GM18520 (cell line): Measurements from ENCODE around the gene AEBP2.
"Not testable (repeated sequence)": the region's sequence is repeated elsewhere in the genome, so short reads cannot be mapped to it uniquely, and the experiment has no call there.

Experiments
- ATAC-seq: cut with Tn5 transposase; IDR thresholded peaks from one replicate; pipeline ENCODE4 v1.9.1; 2021; ENCODE audit not compliant: unreplicated experiment

Gene AEBP2

DNA sequence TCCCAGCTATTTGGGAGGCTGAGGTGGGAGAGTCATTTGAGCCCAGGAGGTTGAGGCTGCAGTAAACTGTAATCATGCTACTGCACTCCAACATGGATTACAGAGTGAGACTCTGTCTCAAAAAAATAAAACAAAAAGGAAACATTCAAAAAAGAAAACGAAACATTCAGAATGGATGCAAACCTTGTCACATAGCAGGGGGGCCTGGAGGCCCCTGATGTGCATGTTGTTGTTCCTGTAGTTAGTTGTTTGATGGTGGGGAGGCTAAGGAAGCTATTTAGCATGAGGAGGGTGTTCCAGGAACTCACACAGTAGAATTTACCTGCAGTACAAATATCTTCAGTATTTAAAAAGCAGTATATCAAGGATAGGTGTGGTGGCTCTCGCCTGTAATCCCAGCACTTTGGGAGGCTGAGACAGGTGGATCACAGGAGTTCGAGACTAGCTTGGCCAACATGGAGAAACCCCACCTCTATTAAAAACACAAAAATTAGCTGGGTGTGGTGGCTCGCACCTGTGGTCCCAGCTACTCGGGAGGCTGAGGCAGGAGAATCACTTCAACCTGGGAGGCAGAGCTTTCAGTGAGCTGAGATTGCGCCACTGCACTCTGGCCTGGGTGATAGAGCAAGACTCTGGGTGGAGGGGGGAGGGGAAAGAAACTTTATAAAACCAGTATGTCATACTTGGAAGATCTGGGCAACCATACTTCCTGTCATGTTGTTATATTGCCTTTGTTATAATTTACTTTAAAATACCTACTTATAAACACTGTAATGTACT is 17.6 kb upstream of the AEBP2 start:
- no peak for ATAC-seq

DNA sequence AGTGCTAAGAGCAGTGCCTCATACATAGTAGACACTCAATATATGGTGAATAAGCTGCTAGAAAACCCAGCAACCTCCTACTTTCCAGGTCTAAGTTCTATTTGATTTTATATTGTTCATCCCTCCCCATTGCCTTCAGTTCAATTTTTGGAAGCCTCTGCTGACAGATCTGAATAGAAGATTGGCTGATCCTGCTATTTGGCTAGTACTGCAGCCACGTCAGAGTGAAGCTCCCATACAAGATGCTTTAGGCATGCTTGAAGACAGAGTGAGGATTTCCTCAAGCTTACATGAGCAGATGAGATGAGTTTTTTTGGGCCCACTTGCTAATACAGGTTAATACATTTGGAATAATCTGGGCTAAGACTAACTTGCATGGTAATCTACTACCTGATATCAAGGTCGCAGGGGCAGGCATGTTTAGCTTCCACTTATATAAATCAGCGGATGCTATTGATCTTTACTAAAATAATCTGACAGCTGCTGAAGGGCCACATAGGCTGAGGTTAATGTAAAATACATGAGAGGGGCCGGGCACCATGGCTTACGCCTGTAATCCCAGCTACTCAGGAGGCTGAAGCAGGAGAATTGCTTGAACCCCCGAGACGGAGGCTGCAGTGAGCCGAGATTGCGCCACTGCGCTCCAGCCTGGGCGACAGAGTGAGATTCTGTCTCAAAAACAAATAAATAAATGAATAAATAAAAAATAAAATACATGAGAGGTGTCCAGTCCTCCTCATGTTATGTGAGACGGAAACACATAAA is 15.9 kb upstream of the AEBP2 start:
- no peak for ATAC-seq

DNA sequence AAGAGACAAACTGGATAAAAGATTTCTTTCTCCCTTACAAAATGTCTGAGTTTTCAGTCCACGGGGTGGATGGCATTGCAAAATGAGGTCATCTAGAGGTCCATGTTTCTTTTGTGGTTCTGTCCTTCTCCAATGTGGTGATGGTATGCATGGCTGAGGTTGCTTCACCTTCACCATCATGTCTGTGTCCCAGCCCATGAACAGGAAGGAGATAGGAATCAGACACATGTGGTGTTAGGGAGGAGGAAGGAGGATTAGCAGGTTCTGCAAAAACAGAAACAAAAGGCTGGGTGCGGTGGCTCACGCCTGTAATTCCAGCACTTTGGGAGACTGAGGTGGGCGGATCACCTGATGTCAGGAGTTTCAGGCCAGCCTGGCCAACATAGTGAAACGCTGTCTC is 11.0 kb upstream of the AEBP2 start:
- no peak for ATAC-seq

DNA sequence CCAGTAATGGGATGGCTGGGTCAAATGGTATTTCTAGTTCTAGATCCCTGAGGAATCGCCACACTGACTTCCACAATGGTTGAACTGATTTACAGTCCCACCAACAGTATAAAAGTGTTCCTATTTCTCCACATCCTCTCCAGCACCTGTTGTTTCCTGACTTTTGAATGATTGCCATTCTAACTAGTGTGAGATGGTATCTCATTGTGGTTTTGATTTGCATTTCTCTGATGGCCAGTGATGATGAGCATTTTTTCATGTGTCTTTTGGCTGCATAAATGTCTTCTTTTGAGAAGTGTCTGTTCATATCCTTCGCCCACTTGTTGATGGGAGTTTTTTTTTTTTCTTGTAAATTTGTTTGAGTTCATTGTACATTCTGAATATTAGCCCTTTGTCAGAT is 9.8 kb upstream of the AEBP2 start:
- ATAC-seq = not testable (repeated sequence)

DNA sequence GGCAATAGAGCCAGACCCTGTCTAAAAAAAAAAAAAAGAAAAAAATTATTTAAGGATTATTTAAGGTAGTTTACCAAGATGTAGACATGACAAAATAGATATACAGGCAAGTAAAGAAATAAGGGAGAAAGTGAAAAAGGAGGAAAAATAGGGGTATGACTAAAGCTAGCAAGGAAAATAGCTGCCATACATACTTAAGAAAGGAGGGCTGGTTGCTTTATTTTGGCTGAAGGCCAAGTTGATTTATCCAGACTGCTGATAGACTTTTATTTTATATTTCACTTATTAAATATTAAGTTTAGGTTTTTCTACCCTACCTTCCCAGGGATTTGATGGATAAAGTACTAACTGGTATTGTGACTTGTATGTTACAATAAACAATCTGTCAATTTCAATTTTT is 8.3 kb upstream of the AEBP2 start:
- ATAC-seq = no peak

DNA sequence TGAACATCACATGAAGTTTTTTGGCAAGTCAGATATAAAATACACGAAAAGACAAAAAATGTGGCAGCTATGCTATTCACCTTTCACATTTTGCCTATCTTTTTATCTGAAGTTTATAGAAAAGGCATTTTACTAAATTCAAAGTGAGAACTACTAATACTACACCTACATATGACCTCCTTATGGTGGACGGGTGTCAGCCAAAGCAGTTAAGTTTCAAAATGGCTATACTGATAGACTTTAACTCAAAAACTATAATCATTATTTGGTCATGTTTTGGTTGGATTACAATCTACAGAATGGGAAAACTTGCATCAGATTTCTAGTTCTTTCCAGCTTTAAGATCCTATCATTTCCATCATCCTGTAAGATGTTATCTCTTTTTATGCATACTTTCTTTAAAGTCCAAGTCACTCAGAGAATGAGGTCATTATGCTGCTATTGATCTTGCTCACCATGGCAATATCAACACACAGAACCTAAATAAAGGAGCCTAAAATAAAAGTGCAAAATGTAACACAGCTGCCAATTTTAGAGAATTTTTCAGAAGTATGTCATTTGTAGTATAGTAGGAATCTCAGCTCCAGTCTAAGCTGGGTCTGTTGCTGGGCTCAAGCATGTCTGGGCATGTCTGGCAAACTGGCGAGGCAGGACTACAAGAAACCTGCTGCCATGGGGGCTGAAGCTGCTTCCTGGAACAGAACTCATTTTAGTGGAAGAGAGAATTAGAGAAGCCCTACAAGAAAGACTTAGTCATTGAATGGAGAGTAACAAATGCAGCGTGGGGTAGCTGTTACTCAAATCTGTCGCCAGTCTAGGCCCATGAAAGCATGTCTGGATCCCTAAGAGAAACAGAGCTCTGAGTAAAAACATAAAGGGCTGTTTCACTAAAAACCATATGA is 7.6 kb upstream of the AEBP2 start:
- peak; percentile 52 for ATAC-seq

DNA sequence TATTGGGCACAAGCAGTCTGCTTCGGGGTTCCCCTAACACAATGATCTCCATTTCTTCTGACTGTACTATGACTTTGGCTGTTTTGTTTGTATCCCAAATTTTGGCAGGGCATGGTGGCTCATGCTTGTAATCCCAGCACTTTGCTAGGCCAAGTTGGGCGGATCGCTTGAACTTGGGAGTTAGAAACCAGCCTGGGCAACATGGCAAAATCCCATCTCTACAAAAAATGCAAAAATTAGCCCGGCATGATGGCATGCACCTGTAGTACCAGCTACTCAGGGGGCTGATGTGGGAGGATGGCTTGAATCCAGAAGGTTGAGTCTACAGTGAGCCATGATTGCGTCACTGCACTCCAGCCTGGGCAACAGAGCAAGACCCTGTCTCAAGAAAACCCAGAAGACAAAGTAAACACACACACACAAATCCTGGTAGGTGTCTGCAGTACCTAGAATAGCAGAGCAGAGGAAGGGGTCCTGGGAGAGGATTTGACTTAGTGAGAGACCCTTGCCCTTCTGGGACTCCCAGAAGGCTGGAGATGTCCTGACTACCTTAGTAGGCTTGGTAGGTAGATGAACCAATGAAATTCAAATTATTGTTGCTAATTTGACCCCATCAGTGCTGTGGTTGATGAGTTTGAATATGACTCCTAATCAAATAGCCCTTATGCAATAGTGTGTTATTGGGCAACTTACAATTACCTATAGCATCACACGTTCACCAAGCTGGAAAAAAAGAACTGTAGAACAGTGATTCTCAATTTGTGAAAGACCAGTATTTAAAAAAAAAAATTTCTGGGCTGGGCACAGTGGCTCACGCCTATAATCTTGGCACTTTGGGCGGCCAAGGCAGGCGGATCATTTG is 6.8 kb upstream of the AEBP2 start:
- no peak for ATAC-seq

DNA sequence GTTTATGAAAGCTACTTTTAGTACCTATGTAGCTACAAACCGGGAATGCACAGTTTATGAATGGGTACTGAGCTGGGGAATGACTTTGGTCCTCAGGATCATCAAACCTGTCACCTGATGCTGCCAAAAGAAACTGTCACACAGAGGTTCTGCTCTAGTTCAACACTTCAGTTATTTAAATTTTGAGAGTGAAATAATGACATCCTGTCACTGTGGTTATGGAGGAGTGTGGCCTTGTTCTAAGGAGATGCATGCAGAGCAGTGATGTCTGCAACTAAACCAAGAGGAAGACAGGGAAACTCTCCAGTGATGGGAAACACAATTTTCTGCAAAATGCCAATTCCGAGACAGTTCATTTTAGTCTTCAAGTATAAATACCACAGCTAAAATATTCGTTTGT is 4.8 kb upstream of the AEBP2 start:
- ATAC-seq = no peak

DNA sequence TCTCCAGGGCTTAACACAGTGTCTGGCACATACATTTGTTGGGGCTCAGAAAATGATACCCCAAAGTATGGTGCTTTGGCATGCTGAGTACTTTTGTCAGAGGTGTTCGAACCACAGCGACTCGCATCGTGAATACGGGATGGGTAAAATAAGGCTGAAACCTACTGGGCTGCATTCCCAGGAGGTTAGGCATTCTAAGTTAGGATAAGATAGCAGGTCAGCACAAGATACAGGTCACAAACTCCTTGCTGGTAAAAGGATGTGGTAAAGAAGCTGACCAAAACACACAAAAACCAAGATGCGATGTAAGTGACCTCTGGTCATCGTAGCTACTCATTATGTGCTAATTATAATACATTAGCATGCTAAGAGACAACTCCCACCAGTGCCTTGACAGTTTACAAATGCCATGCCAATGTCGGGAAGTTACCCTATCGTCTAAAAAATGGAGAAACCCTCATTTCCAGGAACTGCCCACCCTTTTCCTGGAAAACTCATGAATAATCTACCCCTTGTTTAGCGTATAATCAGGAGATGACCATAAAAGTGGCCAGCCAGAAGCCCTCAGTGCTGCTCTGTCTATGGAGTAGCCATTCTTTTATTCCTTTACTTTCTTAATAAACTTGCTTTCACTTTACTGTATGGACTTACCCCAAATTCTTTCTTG is 3.3 kb upstream of the AEBP2 start:
- no peak for ATAC-seq

DNA sequence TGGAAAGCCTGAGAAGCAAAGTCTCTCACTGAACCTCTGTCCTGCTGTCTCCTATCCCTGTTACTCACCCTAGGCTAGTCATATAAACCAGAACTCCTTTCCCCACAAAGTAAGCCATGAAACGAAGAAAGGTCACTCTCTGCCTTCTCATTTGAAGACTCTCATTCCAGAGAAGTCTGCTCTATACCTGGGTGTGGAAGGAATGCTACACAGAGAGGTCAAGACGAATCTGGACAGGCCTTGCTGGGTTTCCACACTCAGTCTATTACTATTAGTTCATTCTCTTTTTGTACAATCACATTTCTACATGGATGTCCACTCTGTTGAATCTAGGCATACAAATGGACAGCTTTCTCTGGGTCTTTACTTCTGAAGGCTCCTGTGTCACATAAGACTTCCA is 2.4 kb upstream of the AEBP2 start:
- ATAC-seq = no peak

DNA sequence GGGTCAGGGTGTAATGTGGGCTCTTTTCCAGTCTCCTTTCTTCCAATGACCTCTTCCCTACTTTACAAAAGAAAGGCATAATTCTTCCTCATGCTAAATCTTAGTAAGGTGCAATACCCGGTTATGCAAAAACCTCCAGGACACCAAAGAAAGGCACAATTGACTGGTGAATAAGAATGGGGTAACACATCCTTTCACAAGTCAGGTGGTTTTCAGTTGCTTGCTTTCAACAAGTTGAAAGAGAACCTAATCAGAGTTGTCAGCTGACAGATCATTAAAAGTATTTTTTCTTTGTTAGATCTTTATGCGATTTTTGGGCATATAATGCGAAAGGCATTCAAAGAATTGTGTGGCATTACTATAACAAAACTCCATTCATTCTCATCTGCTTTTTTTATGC is 1.3 kb upstream of the AEBP2 start:
- ATAC-seq = no peak

DNA sequence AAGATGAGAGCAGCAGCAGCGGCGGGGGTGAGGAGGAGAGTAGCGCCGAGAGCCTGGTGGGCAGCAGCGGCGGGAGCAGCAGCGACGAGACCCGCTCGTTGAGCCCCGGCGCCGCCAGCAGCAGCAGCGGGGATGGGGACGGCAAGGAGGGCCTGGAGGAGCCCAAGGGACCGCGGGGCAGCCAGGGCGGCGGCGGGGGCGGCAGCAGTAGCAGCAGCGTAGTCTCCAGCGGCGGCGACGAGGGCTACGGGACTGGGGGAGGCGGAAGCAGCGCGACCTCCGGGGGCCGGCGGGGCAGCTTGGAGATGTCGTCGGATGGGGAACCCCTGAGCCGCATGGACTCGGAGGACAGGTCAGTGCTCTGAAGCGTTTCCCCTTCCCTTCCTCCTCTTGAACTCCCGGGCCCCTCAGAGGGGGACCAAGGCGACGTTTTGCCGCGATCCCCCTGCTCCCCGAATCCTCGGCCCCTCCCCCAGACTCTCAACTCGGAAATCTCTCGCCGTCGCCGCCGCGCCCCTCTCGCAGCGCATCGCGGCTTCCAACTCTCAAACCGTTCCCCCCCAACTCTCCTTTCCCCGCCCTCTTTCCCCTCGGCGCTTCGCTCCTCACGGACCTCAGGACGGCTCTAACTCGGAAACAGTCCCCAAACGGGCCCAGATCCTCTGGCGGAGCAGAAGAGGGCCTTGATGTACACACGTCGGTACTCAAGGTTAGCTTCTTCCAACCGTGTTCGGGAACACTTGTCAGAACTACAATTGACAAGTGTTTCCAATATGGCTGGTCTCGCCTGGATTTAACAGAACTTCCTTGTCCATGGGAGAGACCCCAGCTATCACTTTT is 947 bp downstream of the AEBP2 start:
- peak; percentile 5 for ATAC-seq

DNA sequence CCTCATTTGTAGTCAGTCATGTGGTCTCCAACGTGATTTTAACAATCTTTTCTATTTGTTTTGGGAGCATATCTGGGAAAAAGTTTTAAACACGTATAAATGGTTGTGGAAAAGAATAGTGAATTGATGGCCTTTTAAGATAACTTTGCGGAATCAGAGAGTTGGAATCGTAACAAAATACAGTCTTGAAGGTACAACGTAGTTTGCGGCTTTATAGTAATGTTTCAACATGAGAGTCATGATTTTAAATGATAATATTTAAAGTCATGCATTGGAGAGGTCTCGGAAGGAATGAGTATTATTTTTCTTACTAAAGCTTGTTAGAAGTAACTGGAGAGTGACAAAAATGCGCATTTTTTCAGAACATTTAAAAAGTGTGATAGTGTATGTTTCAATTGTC is 1.6 kb downstream of the AEBP2 start:
- no peak for ATAC-seq

DNA sequence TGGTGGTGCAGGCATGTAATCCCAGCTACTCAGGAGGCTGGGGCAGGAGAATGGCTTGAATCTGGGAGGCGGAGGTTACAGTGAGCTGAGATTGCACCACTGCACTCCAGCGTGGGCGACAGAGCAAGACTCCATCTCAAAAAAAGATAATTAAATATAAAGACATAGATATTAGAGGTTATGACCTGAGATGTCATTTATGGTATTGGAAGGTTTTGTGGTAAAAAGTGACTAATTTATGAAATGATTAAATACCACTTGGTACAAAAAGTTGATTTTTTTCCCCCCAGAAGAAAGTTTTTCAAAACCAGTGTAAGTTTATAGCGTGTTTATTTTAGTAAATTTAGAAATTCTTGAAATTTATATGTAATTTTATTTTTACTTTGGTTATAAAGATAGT is 4.3 kb downstream of the AEBP2 start:
- ATAC-seq = no peak

DNA sequence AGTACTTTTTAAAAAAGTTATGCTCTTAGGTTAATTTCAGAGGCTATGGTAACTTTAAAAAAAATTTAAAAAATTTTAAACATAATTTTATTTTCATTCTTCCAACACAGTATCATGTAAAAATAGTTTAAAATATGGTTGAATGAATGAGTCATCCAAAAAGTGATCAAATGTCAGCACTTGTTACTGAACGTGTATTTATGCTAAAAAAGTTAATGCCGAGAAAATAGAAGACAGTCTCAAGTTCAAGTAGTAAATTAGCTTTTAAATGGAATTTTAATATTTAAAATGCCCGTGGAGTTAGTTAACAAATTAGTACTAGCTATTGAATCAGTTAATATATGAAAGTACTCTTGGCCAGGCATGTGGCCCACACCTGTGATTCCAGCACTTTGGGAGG is 4.8 kb downstream of the AEBP2 start:
- no peak for ATAC-seq

DNA sequence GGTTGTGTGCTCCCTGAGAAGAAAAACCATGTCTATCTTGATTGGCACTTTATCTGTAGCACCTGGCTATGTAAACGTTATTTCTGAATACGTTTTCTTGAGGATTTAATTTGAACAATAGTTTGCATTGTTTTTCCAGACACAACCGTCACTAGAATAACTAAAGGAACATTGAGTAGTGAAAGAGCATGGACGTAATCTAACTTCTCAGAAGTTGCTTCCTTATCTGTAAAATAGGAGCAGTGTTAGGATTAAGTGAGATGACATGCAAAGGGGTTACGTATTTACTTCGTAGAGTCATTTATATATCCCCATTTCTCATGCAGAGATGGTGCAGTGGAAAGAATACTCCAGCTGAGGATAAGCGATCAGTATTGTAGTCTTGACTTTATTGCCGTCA is 8.1 kb downstream of the AEBP2 start:
- ATAC-seq = no peak

DNA sequence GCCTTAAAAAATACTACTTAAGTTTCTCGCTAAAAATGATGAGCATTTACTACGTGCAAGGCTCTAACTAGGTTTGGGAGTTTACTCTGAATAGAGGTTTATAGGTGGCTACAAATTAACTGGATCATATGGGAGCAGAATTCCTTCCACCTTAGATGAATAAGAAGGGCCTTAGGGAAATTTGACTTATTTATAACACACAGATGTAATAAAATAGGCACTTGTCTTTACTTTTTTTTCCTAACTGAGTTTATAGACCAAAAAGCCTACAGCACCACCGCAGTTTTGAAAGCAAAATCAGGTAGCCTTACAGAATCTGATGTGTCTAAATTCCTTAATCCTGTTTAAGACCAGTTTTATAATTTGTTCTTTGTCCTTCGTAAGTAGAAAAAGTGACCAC is 10.5 kb downstream of the AEBP2 start:
- no peak for ATAC-seq

DNA sequence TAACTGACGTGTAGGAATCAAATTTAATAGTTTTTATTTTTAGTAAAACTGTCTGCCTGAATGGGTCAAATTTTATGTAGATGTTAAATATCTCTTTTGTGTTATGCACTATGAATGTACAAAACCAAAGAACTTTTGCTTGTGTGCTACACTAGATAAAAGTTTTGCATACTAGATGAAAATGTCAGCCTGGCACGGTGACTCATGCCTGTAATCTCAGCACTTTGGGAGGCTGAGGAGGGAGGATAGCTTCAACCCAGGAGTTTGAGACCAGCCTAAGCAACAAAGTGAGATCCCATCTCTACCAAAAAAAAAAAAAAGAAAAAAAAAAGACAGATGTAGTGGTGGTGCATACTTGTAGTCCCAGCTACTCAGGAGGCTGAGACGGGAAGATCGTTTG is 11.1 kb downstream of the AEBP2 start:
- ATAC-seq = no peak

DNA sequence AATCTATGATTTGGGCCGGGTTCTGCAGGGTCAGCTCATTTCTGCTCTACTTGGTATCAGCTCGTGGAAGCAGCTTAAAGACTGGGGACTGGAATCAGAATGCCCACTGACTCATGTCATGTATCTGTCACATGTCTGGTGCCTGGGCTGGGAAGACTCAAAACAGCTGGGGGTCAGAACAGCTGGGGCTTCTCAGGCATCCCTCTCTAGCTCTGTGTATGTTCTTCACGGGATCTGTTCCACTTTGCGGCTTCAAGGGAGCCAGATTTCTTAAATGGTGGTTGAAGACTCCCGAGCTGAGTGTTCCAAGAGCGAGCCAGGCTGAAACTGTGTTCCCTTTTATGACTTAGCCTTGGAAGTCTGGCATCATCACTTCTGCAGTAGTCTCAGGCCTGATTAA is 11.9 kb downstream of the AEBP2 start:
- ATAC-seq = no peak
